Measurements from ENCODE around the gene BAZ2A.

DNA sequence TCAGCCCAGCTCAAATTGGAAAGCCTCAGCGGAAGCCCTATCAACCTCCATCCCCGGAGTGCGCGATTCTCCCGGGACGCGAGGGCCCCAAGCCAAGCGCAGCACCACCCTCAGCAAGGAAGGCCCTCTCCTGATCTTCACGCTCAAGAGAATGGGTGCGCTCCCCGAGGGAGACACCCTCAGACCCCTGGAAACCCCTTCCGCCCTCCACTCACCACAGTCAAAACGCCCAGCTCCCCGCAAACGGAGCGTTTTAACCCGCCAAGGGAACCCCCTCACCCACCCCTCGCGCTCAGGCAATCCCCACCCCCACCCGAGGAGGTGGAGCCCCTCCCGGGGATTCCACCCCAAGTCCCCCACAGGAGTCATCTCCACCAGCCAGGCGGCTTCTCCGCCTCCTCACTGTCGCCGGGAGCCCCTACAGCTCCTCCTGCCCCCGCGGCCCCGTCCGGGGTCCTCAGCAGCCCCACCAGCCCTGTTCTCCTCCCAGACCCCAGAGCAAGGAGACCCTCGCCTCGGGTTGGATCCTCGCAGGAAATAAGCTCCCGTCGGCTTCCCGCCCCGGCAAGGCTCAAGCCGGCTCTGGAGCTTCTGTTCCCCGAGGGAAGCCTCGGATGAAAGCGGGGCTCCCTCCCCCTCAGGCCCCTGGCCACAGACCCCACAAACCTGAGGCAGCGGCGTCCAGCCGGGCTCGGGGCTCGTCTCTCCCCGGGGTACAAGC is 507 bp downstream of the BAZ2A start:
- 0 out of 2 replicates have a peak, but pooled peaks have one; percentile 78 for TF ChIP-seq SIN3A (IDR thresholded peaks at IDR 0.05; ENCODE audit: borderline replicate concordance, insufficient read depth, low read depth, low read length)
- TF ChIP-seq, protein P1, sequence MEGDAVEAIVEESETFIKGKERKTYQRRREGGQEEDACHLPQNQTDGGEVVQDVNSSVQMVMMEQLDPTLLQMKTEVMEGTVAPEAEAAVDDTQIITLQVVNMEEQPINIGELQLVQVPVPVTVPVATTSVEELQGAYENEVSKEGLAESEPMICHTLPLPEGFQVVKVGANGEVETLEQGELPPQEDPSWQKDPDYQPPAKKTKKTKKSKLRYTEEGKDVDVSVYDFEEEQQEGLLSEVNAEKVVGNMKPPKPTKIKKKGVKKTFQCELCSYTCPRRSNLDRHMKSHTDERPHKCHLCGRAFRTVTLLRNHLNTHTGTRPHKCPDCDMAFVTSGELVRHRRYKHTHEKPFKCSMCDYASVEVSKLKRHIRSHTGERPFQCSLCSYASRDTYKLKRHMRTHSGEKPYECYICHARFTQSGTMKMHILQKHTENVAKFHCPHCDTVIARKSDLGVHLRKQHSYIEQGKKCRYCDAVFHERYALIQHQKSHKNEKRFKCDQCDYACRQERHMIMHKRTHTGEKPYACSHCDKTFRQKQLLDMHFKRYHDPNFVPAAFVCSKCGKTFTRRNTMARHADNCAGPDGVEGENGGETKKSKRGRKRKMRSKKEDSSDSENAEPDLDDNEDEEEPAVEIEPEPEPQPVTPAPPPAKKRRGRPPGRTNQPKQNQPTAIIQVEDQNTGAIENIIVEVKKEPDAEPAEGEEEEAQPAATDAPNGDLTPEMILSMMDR (IDR thresholded peaks at IDR 0.05) = no peak

Data from Panc1 (cell line).